WTC11 (cell line): ENCODE measurements around the gene RNF2. TPM values are rescaled to one million over a fixed set of nuclear protein-coding genes. Genes with fewer than 3 reads are reported as not detected.

ENCODE experiments used
- ATAC-seq: fragments of 200-7000 bp; cut with Tn5 transposase; 2 replicates; pipeline ENCODE4 v1.10.0; 2021; ENCODE audit warnings: mild to moderate bottlenecking, moderate library complexity
- CTCF ChIA-PET: fragments of 300-600 bp; sonication (Branson Sonifier 250); formaldehyde crosslinking; loops from one replicate; lab custom pipeline; 2021; ENCODE audit warnings: antibody characterized with exemption; lab: Charles Lee
- POLR2A ChIA-PET: fragments of 350-600 bp; sonication (Branson Sonifier 250); formaldehyde crosslinking; loops from one replicate; lab custom pipeline; 2021; ENCODE audit warnings: antibody characterized with exemption; lab: Charles Lee
- DNase-seq: peaks from one replicate; pipeline ENCODE4 v3.0.0; 2021; ENCODE audit warnings: low spot score
- H3K27ac Mint-ChIP-seq: 2 replicates; pipeline ENCODE4 v1.8.0; 2021; ENCODE audit warnings: mixed read lengths
- H3K27me3 Mint-ChIP-seq: 2 replicates; pipeline ENCODE4 v1.8.0; 2021; ENCODE audit warnings: low read depth, mild to moderate bottlenecking, moderate library complexity, mixed read lengths
- H3K36me3 Mint-ChIP-seq: 2 replicates; pipeline ENCODE4 v1.8.0; 2021; ENCODE audit warnings: mixed read lengths
- H3K4me1 Mint-ChIP-seq: 2 replicates; pipeline ENCODE4 v1.8.0; 2022; ENCODE audit warnings: mixed read lengths
- H3K4me3 Mint-ChIP-seq: 2 replicates; pipeline ENCODE4 v1.8.0; 2021; ENCODE audit warnings: mild to moderate bottlenecking, moderate library complexity, mixed read lengths
- H3K9me3 Mint-ChIP-seq: 2 replicates; pipeline ENCODE4 v1.8.0; 2021; ENCODE audit warnings: mixed read lengths
- ATF1 ChIP-seq: sonication (generic); formaldehyde crosslinking; IDR thresholded peaks from 2 replicates; pipeline ENCODE4 v1.8.1; 2023; ENCODE audit warnings: mild to moderate bottlenecking, moderate library complexity, missing genetic modification reagents
- ATF6 ChIP-seq: sonication (generic); formaldehyde crosslinking; IDR thresholded peaks from 2 replicates; pipeline ENCODE4 v1.8.1; 2023; ENCODE audit warnings: mild to moderate bottlenecking, missing genetic modification reagents
- CBFB ChIP-seq: sonication (generic); formaldehyde crosslinking; IDR thresholded peaks from 2 replicates; pipeline ENCODE4 v1.8.1; 2022; ENCODE audit warnings: mild to moderate bottlenecking, low read depth, missing genetic modification reagents
- E2F1 ChIP-seq: sonication (generic); formaldehyde crosslinking; IDR thresholded peaks from 2 replicates; pipeline ENCODE4 v1.8.0; 2022; ENCODE audit warnings: mild to moderate bottlenecking, missing genetic modification reagents
- FOXK1 ChIP-seq: sonication (generic); formaldehyde crosslinking; IDR thresholded peaks from 2 replicates; pipeline ENCODE4 v1.8.0; 2022; ENCODE audit warnings: mild to moderate bottlenecking, moderate library complexity, missing genetic modification reagents
- GRHL2 ChIP-seq: fragments of 250-450 bp; sonication (Bioruptor Pico); IDR thresholded peaks from 2 replicates; pipeline ENCODE4 v1.8.0; 2022; ENCODE audit warnings: mild to moderate bottlenecking, moderate library complexity; ENCODE audit not compliant: insufficient replicate concordance, severe bottlenecking
- HMGXB4 ChIP-seq: sonication (generic); formaldehyde crosslinking; IDR thresholded peaks from 2 replicates; pipeline ENCODE4 v1.8.1; 2023; ENCODE audit warnings: mild to moderate bottlenecking, moderate library complexity, missing genetic modification reagents
- IRF2 ChIP-seq: sonication (generic); formaldehyde crosslinking; IDR thresholded peaks from 2 replicates; pipeline ENCODE4 v1.8.0; 2022; ENCODE audit warnings: low read depth, missing genetic modification reagents, borderline replicate concordance
- MAX ChIP-seq: sonication (generic); formaldehyde crosslinking; IDR thresholded peaks from 2 replicates; pipeline ENCODE4 v1.8.0; 2022; ENCODE audit warnings: mild to moderate bottlenecking, missing genetic modification reagents
- NFATC4 ChIP-seq: fragments of 250-450 bp; sonication (Bioruptor Pico); IDR thresholded peaks from 2 replicates; pipeline ENCODE4 v1.9.0; 2021; ENCODE audit warnings: mild to moderate bottlenecking
- NR2C2 ChIP-seq: sonication (generic); formaldehyde crosslinking; IDR thresholded peaks from 2 replicates; pipeline ENCODE4 v1.8.0; 2022; ENCODE audit warnings: mild to moderate bottlenecking, missing genetic modification reagents
- PRRX2 ChIP-seq: fragments of 250-450 bp; sonication (Bioruptor Pico); IDR thresholded peaks from 2 replicates; pipeline ENCODE4 v1.8.0; 2021; ENCODE audit warnings: mild to moderate bottlenecking
- ZNF121 ChIP-seq: sonication (generic); formaldehyde crosslinking; IDR thresholded peaks from 2 replicates; pipeline ENCODE4 v1.8.0; 2023; ENCODE audit warnings: missing genetic modification reagents
- ZNF138 ChIP-seq: sonication (generic); formaldehyde crosslinking; conservative IDR thresholded peaks from 2 replicates; pipeline ENCODE4 v1.8.1; 2022; ENCODE audit warnings: mild to moderate bottlenecking, moderate library complexity, missing genetic modification reagents
- ZNF281 ChIP-seq: sonication (generic); formaldehyde crosslinking; IDR thresholded peaks from 2 replicates; pipeline ENCODE4 v1.8.0; 2023; ENCODE audit warnings: mild to moderate bottlenecking, missing genetic modification reagents
- ZNF396 ChIP-seq: fragments of 250-450 bp; sonication (Bioruptor Pico); IDR thresholded peaks from 2 replicates; pipeline ENCODE4 v1.8.0; 2021; ENCODE audit warnings: mild to moderate bottlenecking, moderate library complexity, borderline replicate concordance
- ZNF425 ChIP-seq: fragments of 250-450 bp; sonication (Bioruptor Pico); conservative IDR thresholded peaks from 2 replicates; pipeline ENCODE4 v1.9.0; 2021; ENCODE audit warnings: mild to moderate bottlenecking
- ZSCAN18 ChIP-seq: fragments of 250-450 bp; sonication (Bioruptor Pico); IDR thresholded peaks from 2 replicates; pipeline ENCODE4 v2.1.2; 2022; ENCODE audit warnings: mild to moderate bottlenecking, moderate library complexity
- total RNA-seq: library from RNA; stranded (reverse); gene quantifications from 3 replicates; pipeline ENCODE4 v1.2.3, GENCODE V29; 2021

Gene RNF2
- total RNA-seq, 1 experiment from 2014 or later = 37.3 TPM

GRCh38 chr1:185053204-185053603, 7.8 kb downstream of the RNF2 start:
- Mint-ChIP-seq H3K27ac (no peak overlapping the region), H3K36me3 (peaks cover 13% of the 10 kb centered on the region), H3K4me1 (peaks cover 45% of the 10 kb centered on the region), H3K9me3 (peaks cover 10% of the 10 kb centered on the region), H3K27me3 (no peaks in the 10 kb centered on the region), H3K4me3 (no peak overlapping the region)
- TF ChIP-seq MAX = no peak
- peak; percentile 58; the same call in 1 of the 2 replicates for TF ChIP-seq ZNF121 (CRISPR knock-in tag)
- TF ChIP-seq NFATC4 (CRISPR knock-in tag) = no peak
- no peak for TF ChIP-seq ATF6 (CRISPR knock-in tag)
- TF ChIP-seq ATF1 (CRISPR knock-in tag) = no peak
- TF ChIP-seq ZNF281 (CRISPR knock-in tag) = no peak
- TF ChIP-seq HMGXB4 (CRISPR knock-in tag) = no peak
- POLR2A ChIA-PET = interaction anchor here (0.8 kb wide), 1 partner anchor 72 kb away, joined by 3 read pairs; no protein-coding TSS in a partner anchor
- ATAC-seq (no peak), DNase-seq (no peak)
- CTCF ChIA-PET = no interaction called here

- ATAC-seq = peak; percentile 77
- POLR2A ChIA-PET = interaction anchor here (0.6 kb wide), 1 partner anchor 9 kb away, joined by 3 read pairs; no protein-coding TSS in a partner anchor
- Mint-ChIP-seq H3K27ac (no peak overlapping the region; the same call in 1 of the 2 replicates), H3K4me1 (peaks cover 45% of the 10 kb centered on the region), H3K9me3 (peaks cover 10% of the 10 kb centered on the region), H3K4me3 (no peak overlapping the region), H3K36me3 (peaks cover 5% of the 10 kb centered on the region), H3K27me3 (no peaks in the 10 kb centered on the region)
- CTCF ChIA-PET = interaction anchor here (1.4 kb wide), 1 partner anchor 116 kb away, joined by 4 read pairs; no protein-coding TSS in a partner anchor
- DNase-seq = peak; percentile 19
- TF ChIP-seq FOXK1 (CRISPR knock-in tag) (no peak), CBFB (CRISPR knock-in tag) (no peak)
Measured at GRCh38 chr1:185054365-185055060, 9.2 kb downstream of the RNF2 start.

GRCh38 chr1:185058110-185058509, 12.8 kb downstream of the RNF2 start:
- Mint-ChIP-seq H3K27me3 (no peaks in the 10 kb centered on the region), H3K36me3 (peaks cover 3% of the 10 kb centered on the region; the same call in 1 of the 2 replicates), H3K4me3 (no peak overlapping the region), H3K27ac (peak overlapping the region; percentile 57; the same call in 1 of the 2 replicates), H3K9me3 (peaks cover 10% of the 10 kb centered on the region), H3K4me1 (peaks cover 43% of the 10 kb centered on the region)
- DNase-seq = no peak
- no peak for ATAC-seq
- ChIA-PET CTCF (no interaction called here), POLR2A (no interaction called here)
- TF ChIP-seq IRF2 (no peak), ZNF425 (CRISPR knock-in tag) (no peak), PRRX2 (no peak), ZNF396 (no peak), GRHL2 (no peak), ZSCAN18 (CRISPR knock-in tag) (no peak), ZNF138 (CRISPR knock-in tag) (no peak), NR2C2 (no peak), E2F1 (no peak)
